HFFc6 (cell line): Measurements from ENCODE around the gene BAAT. TPM values are rescaled to one million over a fixed set of nuclear protein-coding genes. Genes with fewer than 3 reads are reported as not detected.

Experiments used
- DNase-seq: peaks from one replicate; pipeline ENCODE4 v3.0.0-alpha.2; 2018
- H3K27ac Mint-ChIP-seq: 2 replicates; pipeline ENCODE4 v1.8.0; 2020; ENCODE audit warnings: mild to moderate bottlenecking, mixed read lengths
- H3K27me3 Mint-ChIP-seq: 2 replicates; pipeline ENCODE4 v1.8.0; 2021; ENCODE audit warnings: mild to moderate bottlenecking, moderate library complexity, mixed read lengths; ENCODE audit not compliant: insufficient read depth
- H3K36me3 Mint-ChIP-seq: 2 replicates; pipeline ENCODE4 v1.8.0; 2021; ENCODE audit warnings: low read depth, mixed read lengths
- H3K4me1 Mint-ChIP-seq: 2 replicates; pipeline ENCODE4 v1.8.0; 2020; ENCODE audit warnings: low read depth, mixed read lengths
- H3K4me3 Mint-ChIP-seq: 2 replicates; pipeline ENCODE4 v1.8.0; 2020; ENCODE audit warnings: mild to moderate bottlenecking, moderate library complexity, mixed read lengths
- H3K9me3 Mint-ChIP-seq: 2 replicates; pipeline ENCODE4 v1.8.0; 2020; ENCODE audit warnings: mild to moderate bottlenecking, mixed read lengths
- CTCF ChIP-seq: fragments of 200-600 bp; sonication (generic); IDR thresholded peaks from 2 replicates; pipeline ENCODE4 v1.5.0; 2021; ENCODE audit warnings: antibody characterized with exemption, mild to moderate bottlenecking
- total RNA-seq, 6 experiments: library from RNA; stranded (reverse); fragmentation: NEBNext Ultra II Directional; extraction: Animal tissue kit (Norgen Biotek cat#: 25700); gene quantifications; 2 replicates in 1 of 6; 3 replicates in 5 of 6; pipeline ENCODE4 v1.2.3, GENCODE V29; 2021

Gene BAAT
- total RNA-seq, 6 experiments from 2014 or later: 0.08 TPM; not detected in 5

GRCh38 chr9:101417977-101418376 lies 33.2 kb upstream of the BAAT start:
- peaks cover 7% of the 10 kb centered on the region for H3K36me3 Mint-ChIP-seq
- H3K4me3 Mint-ChIP-seq: no peak overlapping the region
- peaks cover 7% of the 10 kb centered on the region; the same call in 1 of the 2 replicates for H3K4me1 Mint-ChIP-seq
- no peak overlapping the region for H3K27ac Mint-ChIP-seq
- peaks cover 2% of the 10 kb centered on the region; the same call in 1 of the 2 replicates for H3K27me3 Mint-ChIP-seq
- no peak for DNase-seq
- no peak for TF ChIP-seq CTCF
- peaks cover 9% of the 10 kb centered on the region for H3K9me3 Mint-ChIP-seq

DNA sequence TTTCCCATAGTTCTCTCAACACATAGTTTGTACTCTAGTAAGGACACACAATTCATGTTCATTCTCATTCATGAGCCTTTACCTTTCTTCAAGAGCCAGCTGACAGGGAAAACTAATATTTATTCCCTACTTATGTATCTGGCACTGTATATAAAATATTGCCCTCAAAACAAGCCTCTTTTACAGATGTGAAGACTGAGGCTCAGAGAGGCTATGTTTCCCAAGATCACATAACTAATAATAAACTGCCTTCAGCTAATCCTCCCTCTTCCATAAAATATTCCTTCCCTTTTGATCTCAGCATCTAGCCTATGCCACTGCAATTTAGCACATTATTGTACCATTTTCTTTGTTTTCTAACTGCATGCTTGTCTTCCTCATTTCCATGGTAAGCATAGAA lies 32.6 kb upstream of the BAAT start:
- Mint-ChIP-seq H3K27ac (no peak overlapping the region), H3K27me3 (peaks cover 2% of the 10 kb centered on the region; the same call in 1 of the 2 replicates), H3K4me3 (no peak overlapping the region), H3K36me3 (peaks cover 12% of the 10 kb centered on the region), H3K9me3 (peaks cover 14% of the 10 kb centered on the region), H3K4me1 (peaks cover 7% of the 10 kb centered on the region; the same call in 1 of the 2 replicates)
- no peak for DNase-seq
- TF ChIP-seq CTCF: no peak

- no peak for TF ChIP-seq CTCF
- H3K36me3 Mint-ChIP-seq: peaks cover 27% of the 10 kb centered on the region
- H3K4me1 Mint-ChIP-seq: peaks cover 7% of the 10 kb centered on the region; the same call in 1 of the 2 replicates
- peaks cover 2% of the 10 kb centered on the region; the same call in 1 of the 2 replicates for H3K27me3 Mint-ChIP-seq
- DNase-seq: no peak
- H3K9me3 Mint-ChIP-seq: peaks cover 31% of the 10 kb centered on the region
- no peak overlapping the region for H3K4me3 Mint-ChIP-seq
- H3K27ac Mint-ChIP-seq: no peak overlapping the region
These were observed 30.8 kb upstream of the BAAT start for GRCh38 chr9:101415578-101415977.

DNA sequence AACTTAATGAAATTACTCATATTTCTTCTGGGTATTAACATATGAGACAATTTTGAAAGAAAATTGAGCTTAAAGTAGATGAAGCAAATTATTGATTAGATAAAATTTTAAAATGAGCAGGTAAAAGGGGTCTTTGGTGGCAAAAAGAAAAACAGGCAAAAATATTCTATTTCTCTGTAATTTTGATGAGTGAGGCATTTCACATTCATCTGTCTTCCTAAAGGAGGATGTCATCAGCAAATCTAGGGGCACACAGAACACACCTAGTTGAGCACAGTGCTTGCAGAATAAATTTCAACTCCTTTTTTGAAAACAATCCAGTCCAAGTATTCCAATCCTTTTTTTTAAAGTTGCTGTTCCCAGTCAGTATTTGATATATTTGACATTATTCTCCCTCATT lies 30.0 kb upstream of the BAAT start:
- Mint-ChIP-seq H3K27me3 (peaks cover 2% of the 10 kb centered on the region; the same call in 1 of the 2 replicates), H3K27ac (no peak overlapping the region), H3K9me3 (peaks cover 38% of the 10 kb centered on the region)

DNA sequence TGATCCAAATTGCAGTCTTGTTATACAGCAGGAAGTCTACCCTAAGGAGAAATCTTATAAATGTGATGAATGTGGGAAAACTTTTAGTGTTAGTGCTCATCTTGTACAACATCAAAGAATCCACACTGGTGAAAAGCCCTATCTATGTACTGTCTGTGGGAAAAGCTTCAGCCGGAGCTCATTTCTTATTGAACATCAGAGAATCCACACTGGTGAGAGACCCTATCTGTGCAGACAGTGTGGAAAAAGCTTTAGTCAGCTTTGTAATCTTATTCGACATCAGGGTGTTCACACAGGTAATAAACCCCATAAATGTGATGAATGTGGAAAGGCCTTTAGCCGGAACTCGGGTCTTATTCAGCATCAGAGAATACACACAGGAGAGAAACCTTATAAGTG lies 24.3 kb upstream of the BAAT start:
- peaks cover 92% of the 10 kb centered on the region for H3K9me3 Mint-ChIP-seq
- H3K27ac Mint-ChIP-seq: no peak overlapping the region
- H3K36me3 Mint-ChIP-seq: peaks cover 91% of the 10 kb centered on the region
- TF ChIP-seq CTCF: no peak
- H3K27me3 Mint-ChIP-seq: peaks cover under 1% of the 10 kb centered on the region; the same call in 1 of the 2 replicates
- H3K4me1 Mint-ChIP-seq: no peaks in the 10 kb centered on the region
- H3K4me3 Mint-ChIP-seq: no peak overlapping the region
- DNase-seq: no peak

More for the DNA sequence above, 30.0 kb upstream of the BAAT start:
- Mint-ChIP-seq H3K4me3 (no peak overlapping the region), H3K4me1 (peaks cover 7% of the 10 kb centered on the region; the same call in 1 of the 2 replicates), H3K36me3 (peaks cover 33% of the 10 kb centered on the region)
- no peak for TF ChIP-seq CTCF
- no peak for DNase-seq
